Right lobe of liver (tissue), 6 donors: ENCODE data around the gene GFER. TPM values are rescaled to one million over a fixed set of nuclear protein-coding genes. Genes with fewer than 3 reads are reported as not detected.
A peak's percentile ranks its signal among the peaks of the same experiment; 100 is the strongest.

Source experiments
- ATAC-seq, 4 donors: fragments of 200-7000 bp; cut with Tn5 transposase; one replicate each; pipeline ENCODE4 v1.9.1; 2020; ENCODE audit warnings: mild to moderate bottlenecking in 4 of 4, moderate library complexity in 4 of 4
- DNase-seq, 3 donors: peaks; one replicate each; pipeline ENCODE4 v3.0.0-alpha.2; 2020
- H3K27ac ChIP-seq, 3 donors: fragments of 200-600 bp; one replicate each; pipeline ENCODE4 v1.8.0; 2022
- H3K27me3 ChIP-seq, 2 donors: fragments of 200-600 bp; one replicate each; pipeline ENCODE4 v1.8.0; 2022
- H3K36me3 ChIP-seq, 4 donors: fragments of 200-600 bp; sonication (generic) in 1 of 4; one replicate each; pipeline versions ENCODE4 v1.5.1 to v1.8.0; 2017 to 2022; ENCODE audit warnings: control low read depth in 1 of 4
- H3K4me1 ChIP-seq, 4 donors: fragments of 200-600 bp; sonication (generic) in 1 of 4; one replicate each; pipeline versions ENCODE4 v1.5.1 to v1.8.0; 2017 to 2022; ENCODE audit warnings: control low read depth in 1 of 4
- H3K4me3 ChIP-seq, 3 donors: fragments of 200-600 bp; one replicate each; pipeline ENCODE4 v1.8.0; 2022
- H3K9me3 ChIP-seq, 4 donors: fragments of 200-600 bp; sonication (generic) in 1 of 4; one replicate each; pipeline versions ENCODE4 v1.5.1 to v1.8.0; 2017 to 2022; ENCODE audit warnings: control low read depth in 1 of 4
- POLR2A ChIP-seq: fragments of 450-650 bp; IDR thresholded peaks from one replicate; pipeline ENCODE4 v1.6.1; 2017; ENCODE audit warnings: antibody characterized with exemption, mild to moderate bottlenecking
- WGBS: methylation state at CpG from one replicate; pipeline ENCODE4 v1.1.6; 2018; ENCODE audit warnings: low coverage, low lambda C conversion rate; ENCODE audit not compliant: insufficient coverage; ENCODE audit errors: missing lambda C conversion rate; 5-methylcytosine and 5-hydroxymethylcytosine counted together
- intact Hi-C, 2 donors: fragments of 100-400 bp; cut with DNase I; formaldehyde crosslinking; loops; one replicate each; pipeline versions ENCODE4 v1.11.2 to v1.14.1; 2022
- total RNA-seq, 6 experiments: library from RNA; depleted of rRNA in 2 of 6; stranded (reverse); fragments of >200 nt in 2 of 6; fragmentation: NEBNext Ultra II Directional in 3 of 6; extraction: Animal tissue kit (Norgen Biotek cat#: 25700) in 3 of 6; gene quantifications; one replicate each; pipeline versions ENCODE4 v1.1.0 to v1.2.4, GENCODE V29; 2016 to 2023
- TF ChIP-seq, protein P1 (sequence below), 4 donors: fragments of 200-600 bp in 3 of 4; fragments of 450-650 bp in 1 of 4; IDR thresholded peaks; one replicate each; pipeline versions ENCODE4 v1.5.1 to v1.8.0; 2016 to 2022; ENCODE audit warnings: antibody characterized with exemption in 4 of 4, mild to moderate bottlenecking in 2 of 4
- donor health status: DM: no; HTN: yes; CAD: no.
- donor health status: DM: no; HTN: no; CAD: no.
- donor health status: DM: no; HTN: no; CAD: no.
- donor health status: DM: no; HTN: yes; CAD: no.
- donor health status: DM: no; HTN: yes; CAD: no.

Gene GFER
- total RNA-seq, 6 experiments from 2014 or later, result 16.1 to 18.6 (median 18.0) TPM

DNA sequence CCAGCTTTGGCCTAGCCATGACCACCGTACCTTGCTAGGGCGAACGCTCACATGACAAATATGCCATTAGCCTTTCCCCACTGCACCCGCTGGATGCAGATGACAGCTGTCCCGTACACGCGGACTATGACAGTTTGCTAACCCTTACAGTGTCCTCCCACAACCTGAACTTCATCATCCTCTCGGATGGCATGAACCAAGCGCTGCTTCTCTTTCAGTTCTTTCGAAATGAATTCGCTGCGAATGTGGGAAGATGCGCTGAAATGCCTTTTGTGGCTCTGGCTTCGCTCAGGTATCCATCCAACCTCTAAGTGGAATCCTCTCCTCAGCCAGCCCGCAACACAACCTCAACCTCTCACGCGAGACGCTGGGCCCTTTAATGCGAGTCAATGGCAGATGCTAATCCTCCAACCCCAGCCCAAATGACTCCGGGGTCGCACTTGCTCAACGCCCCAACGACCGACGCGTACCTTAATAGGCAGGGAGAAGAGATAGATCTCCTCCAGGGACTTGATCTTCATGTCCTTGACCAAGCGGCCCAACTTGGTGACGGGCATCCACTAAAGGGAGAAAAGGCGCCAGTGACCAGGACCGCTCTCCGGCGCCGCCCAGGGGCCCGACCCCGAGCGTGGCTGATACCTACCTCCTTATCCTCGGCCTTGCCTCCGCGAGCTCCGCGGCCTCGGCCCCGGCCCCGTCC lies 20.0 kb upstream of the GFER start:
- DNase-seq (no peak), ATAC-seq (peak in 2 of 4 donors; percentile 21 to 49)
- peaks cover 0 to 28% (median 4%) of the 10 kb centered on the region in 4 donors for H3K36me3 ChIP-seq
- WGBS, result 36% methylated on average over 22 of the region's 44 CpGs
- TF ChIP-seq, protein P1, sequence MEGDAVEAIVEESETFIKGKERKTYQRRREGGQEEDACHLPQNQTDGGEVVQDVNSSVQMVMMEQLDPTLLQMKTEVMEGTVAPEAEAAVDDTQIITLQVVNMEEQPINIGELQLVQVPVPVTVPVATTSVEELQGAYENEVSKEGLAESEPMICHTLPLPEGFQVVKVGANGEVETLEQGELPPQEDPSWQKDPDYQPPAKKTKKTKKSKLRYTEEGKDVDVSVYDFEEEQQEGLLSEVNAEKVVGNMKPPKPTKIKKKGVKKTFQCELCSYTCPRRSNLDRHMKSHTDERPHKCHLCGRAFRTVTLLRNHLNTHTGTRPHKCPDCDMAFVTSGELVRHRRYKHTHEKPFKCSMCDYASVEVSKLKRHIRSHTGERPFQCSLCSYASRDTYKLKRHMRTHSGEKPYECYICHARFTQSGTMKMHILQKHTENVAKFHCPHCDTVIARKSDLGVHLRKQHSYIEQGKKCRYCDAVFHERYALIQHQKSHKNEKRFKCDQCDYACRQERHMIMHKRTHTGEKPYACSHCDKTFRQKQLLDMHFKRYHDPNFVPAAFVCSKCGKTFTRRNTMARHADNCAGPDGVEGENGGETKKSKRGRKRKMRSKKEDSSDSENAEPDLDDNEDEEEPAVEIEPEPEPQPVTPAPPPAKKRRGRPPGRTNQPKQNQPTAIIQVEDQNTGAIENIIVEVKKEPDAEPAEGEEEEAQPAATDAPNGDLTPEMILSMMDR (IDR thresholded peaks at IDR 0.05), result peak in 2 of 4 donors; percentile 3 to 35
- no peak for TF ChIP-seq POLR2A
- H3K4me3 ChIP-seq, result peak overlapping the region; percentile 76 to 100 (median 84)
- no peaks in the 10 kb centered on the region for H3K27me3 ChIP-seq
- H3K27ac ChIP-seq, result peak overlapping the region; percentile 82 to 88 (median 83)
- H3K4me1 ChIP-seq, result peaks cover 0 to 23% (median 2%) of the 10 kb centered on the region in 4 donors
- H3K9me3 ChIP-seq, result no peaks in the 10 kb centered on the region
- intact Hi-C loops, result no loop called here

DNA sequence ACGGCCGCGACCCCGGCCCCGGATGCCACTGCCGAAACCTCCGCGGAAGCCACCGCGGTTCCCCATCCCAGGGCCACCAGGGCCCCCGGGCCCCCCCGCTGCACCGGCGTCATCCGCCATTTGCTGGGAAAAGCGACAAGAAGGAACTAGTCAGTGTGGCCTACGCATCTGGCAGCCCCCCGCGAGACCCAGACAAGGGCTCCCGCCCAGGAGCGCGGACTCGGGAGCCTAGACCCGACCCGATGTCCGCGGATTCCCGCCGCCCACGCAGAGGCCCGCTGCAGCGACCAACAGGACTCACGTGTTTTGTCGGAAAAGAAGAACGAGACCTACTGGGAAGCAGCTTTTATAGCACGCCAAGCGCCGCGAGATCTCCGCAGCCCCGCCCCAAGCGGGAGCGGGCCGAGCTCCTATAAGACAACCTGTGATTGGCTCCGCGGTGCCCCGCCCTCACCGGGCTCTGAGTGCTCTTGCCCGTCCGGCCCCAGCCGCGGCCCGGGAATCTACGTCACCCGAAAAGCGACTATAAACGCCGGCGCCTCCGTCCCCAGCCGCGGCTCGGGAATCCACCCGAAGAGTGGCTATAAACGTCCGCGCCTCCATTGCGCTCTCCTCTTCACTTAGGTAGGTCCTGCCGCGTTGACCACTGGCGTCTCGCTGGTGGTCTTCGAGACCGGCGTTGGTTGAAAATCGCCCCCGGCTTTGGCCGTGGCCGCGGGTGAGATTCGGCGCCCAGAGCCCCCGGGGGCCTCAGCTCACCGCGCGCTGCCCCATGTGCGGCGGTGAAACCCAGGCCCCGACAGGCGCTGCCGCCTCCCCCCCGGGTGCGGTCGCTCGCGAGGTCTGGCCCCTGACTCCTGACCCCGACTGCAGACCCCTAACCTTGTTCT lies 19.2 kb upstream of the GFER start, which contains the start of gene RPS2:
TSS of gene RPS2 (minus strand) at position 321 of the 890 bp plus-strand sequence. CDS start at position 120, 201 bp downstream.
- TF ChIP-seq, protein P1 (IDR thresholded peaks at IDR 0.05), result no peak
- peak; percentile 93 for TF ChIP-seq POLR2A
- peak; percentile 95 to 96 (median 96) for ATAC-seq
- WGBS, result 0% methylated on average over 48 of the region's 97 CpGs
- Histone ChIP-seq H3K36me3 (peaks cover 0 to 28% (median 4%) of the 10 kb centered on the region in 4 donors), H3K27ac (peak within 1 kb of the TSS; percentile 82 to 88 (median 83)), H3K4me1 (peaks cover 0 to 21% (median 2%) of the 10 kb centered on the region in 4 donors), H3K27me3 (no peaks in the 10 kb centered on the region), H3K9me3 (no peaks in the 10 kb centered on the region), H3K4me3 (peak within 1 kb of the TSS; percentile 76 to 100 (median 84))
- DNase-seq, result peak; percentile 99 to 100 (median 99)
- intact Hi-C loops, result no loop called here

DNA sequence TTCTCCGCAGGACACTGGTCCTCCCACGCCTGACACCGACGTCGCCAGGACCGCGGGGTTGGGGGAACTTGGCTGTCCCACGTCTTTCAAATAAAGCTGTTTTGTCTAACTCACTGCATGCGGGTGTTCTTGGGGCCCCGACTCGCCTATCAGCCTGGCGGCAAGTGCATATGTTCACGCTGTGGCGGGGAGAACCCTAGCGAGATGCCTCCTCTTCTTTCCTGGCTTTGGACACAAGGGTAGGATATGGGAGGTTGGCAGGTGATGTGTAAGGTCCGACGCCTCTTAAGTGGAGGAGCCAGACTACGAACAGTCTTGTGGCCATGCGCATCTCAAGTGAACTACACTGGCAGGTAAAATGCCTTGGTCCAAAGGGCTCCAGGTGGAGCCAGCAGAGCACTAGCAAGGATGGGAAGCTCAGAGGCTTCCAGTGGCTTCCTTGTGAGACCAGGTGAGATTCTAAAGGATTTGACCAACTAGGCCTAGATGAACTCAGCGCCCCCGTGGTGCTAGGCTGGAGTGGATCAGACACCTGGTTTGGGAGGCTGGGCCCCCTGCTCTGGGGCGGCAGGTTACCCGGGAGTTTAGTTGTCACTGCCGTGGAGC lies 18.5 kb upstream of the GFER start:
- Histone ChIP-seq H3K27ac (peak overlapping the region; percentile 82 to 88 (median 83)), H3K36me3 (peaks cover 0 to 28% (median 4%) of the 10 kb centered on the region in 4 donors), H3K4me3 (peak overlapping the region; percentile 76 to 100 (median 84)), H3K9me3 (no peaks in the 10 kb centered on the region), H3K27me3 (no peaks in the 10 kb centered on the region), H3K4me1 (peaks cover 0 to 18% (median 2%) of the 10 kb centered on the region in 4 donors)
- WGBS, result 6% methylated on average over 11 of the region's 24 CpGs
- DNase-seq, result no peak
- intact Hi-C loops, result no loop called here
- ATAC-seq, result no peak
- TF ChIP-seq, protein P1 (IDR thresholded peaks at IDR 0.05), result no peak
- no peak for TF ChIP-seq POLR2A

DNA sequence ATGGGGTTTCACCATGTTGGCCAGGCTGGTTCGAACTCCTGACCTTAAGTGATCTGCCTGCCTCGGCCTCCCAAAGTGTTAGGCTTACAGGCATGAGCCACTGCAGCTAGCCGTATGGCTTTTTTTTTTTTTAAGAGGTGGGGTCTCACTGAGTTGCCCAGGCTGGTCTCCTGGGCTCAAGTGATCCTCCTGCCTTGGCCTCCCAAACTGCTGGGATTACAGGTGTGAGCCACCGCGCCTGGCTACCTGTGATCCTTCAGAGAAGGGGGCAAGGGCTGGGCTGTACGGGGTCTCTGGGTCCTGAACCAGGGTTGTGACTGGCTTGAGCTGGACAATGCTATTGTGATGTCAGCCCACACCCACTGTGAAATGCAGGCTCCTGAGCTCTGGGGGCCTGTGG lies 17.5 kb upstream of the GFER start, which contains the start of gene RNF151:
TSS of gene RNF151 (plus strand) at position 397 of the 400 bp plus-strand sequence. CDS start 26 bp downstream, outside the sequence.
- no peaks in the 10 kb centered on the region for H3K9me3 ChIP-seq
- peak within 1 kb of the TSS; percentile 76 to 100 (median 84) for H3K4me3 ChIP-seq
- no peak for DNase-seq
- TF ChIP-seq POLR2A, result no peak
- WGBS, result 90% methylated on average over 2 of the region's 6 CpGs
- ATAC-seq, result no peak
- H3K4me1 ChIP-seq, result peaks cover 0 to 22% (median 2%) of the 10 kb centered on the region in 4 donors
- intact Hi-C loops, result no loop called here
- peak within 1 kb of the TSS in 1 of 3 donors; percentile 82 for H3K27ac ChIP-seq
- H3K27me3 ChIP-seq, result no peaks in the 10 kb centered on the region
- peaks cover 0 to 23% (median 3%) of the 10 kb centered on the region in 4 donors for H3K36me3 ChIP-seq
